IMR-90 (cell line): ENCODE results near the gene PAAF1.

Experiments
- CHD1 ChIP-seq: IDR thresholded peaks from 2 replicates; pipeline ENCODE4 v1.6.1; 2012; ENCODE audit warnings: low read depth, low read length, improper control_type of control experiment
- FOS ChIP-seq: fragments of 150-350 bp; IDR thresholded peaks from 2 replicates; pipeline ENCODE4 v1.6.1; 2016; ENCODE audit warnings: low read depth, low read length
- NFE2L2 ChIP-seq: fragments of 150-350 bp; IDR thresholded peaks from 2 replicates; pipeline ENCODE4 v1.6.1; 2016; ENCODE audit warnings: low read depth, mild to moderate bottlenecking, low read length
- POLR2A ChIP-seq: IDR thresholded peaks from 2 replicates; pipeline ENCODE4 v1.6.1; 2012; ENCODE audit warnings: mild to moderate bottlenecking, low read depth, low read length
- RFX5 ChIP-seq: IDR thresholded peaks from 2 replicates; pipeline ENCODE4 v1.8.0; 2012; ENCODE audit warnings: low read depth, mild to moderate bottlenecking, low read length, moderate library complexity
- TF ChIP-seq, protein P1 (sequence below): conservative IDR thresholded peaks from 2 replicates; pipeline ENCODE4 v1.5.1; 2012; ENCODE audit warnings: mild to moderate bottlenecking, low read depth, low read length, improper control_type of control experiment
- TF ChIP-seq, protein P2 (sequence below): fragments of 150-350 bp; IDR thresholded peaks from 2 replicates; pipeline ENCODE4 v1.6.1; 2017; ENCODE audit warnings: mild to moderate bottlenecking, antibody characterized with exemption, low read length, low read depth

DNA sequence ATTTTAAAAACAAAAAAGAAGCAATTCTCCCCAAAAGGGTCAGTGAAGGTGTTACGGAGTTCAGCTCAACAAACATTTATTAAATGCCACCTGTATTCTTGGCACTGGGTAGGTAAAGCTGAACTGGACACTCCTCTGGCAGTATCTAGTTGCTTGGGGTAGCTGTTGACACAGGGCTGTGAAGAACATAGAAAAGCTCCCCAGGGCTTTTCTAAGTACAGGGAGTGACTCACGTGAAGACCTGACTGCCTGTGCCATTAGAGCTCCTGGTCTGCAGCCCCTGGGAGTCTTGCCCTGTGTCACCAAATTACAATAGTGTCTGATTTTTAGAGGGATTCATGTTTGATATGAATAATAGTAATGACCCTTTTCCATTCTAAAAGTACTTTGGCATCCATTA, 43.7 kb upstream of the PAAF1 start:
- TF ChIP-seq, protein P1, sequence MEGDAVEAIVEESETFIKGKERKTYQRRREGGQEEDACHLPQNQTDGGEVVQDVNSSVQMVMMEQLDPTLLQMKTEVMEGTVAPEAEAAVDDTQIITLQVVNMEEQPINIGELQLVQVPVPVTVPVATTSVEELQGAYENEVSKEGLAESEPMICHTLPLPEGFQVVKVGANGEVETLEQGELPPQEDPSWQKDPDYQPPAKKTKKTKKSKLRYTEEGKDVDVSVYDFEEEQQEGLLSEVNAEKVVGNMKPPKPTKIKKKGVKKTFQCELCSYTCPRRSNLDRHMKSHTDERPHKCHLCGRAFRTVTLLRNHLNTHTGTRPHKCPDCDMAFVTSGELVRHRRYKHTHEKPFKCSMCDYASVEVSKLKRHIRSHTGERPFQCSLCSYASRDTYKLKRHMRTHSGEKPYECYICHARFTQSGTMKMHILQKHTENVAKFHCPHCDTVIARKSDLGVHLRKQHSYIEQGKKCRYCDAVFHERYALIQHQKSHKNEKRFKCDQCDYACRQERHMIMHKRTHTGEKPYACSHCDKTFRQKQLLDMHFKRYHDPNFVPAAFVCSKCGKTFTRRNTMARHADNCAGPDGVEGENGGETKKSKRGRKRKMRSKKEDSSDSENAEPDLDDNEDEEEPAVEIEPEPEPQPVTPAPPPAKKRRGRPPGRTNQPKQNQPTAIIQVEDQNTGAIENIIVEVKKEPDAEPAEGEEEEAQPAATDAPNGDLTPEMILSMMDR = no peak
- TF ChIP-seq POLR2A = no peak
- no peak for TF ChIP-seq RFX5
- TF ChIP-seq FOS = no peak
- TF ChIP-seq, protein P2, sequence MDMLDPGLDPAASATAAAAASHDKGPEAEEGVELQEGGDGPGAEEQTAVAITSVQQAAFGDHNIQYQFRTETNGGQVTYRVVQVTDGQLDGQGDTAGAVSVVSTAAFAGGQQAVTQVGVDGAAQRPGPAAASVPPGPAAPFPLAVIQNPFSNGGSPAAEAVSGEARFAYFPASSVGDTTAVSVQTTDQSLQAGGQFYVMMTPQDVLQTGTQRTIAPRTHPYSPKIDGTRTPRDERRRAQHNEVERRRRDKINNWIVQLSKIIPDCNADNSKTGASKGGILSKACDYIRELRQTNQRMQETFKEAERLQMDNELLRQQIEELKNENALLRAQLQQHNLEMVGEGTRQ = no peak
- no peak for TF ChIP-seq CHD1
- no peak for TF ChIP-seq NFE2L2
